ENCODE results near the gene XPO1. TPM values are rescaled to one million over a fixed set of nuclear protein-coding genes. Genes with fewer than 3 reads are reported as not detected.

XPO1 gene
- total RNA-seq, 1 experiment from 2014 or later, result 251 TPM

- Histone ChIP-seq H3K27ac (ENCODE audit: low read length) (peak overlapping the region; percentile 93), H3K4me3 (ENCODE audit: low read length) (peak overlapping the region; percentile 34), H3K4me1 (ENCODE audit: low read length) (peaks cover 95% of the 10 kb centered on the region), H3K4me2 (ENCODE audit: low read depth, low read length, poor library complexity, severe bottlenecking) (peak overlapping the region; percentile 66), H3K36me3 (ENCODE audit: insufficient read depth, low read length) (no peaks in the 10 kb centered on the region), H2AFZ (ENCODE audit: low read length) (no peak overlapping the region), H3K9me3 (ENCODE audit: low read length) (no peaks in the 10 kb centered on the region), H3K9ac (ENCODE audit: low read length) (peak overlapping the region; percentile 44), H3K27me3 (ENCODE audit: low read length) (no peaks in the 10 kb centered on the region), H3K79me2 (ENCODE audit: low read length) (peaks cover 99% of the 10 kb centered on the region), H4K20me1 (ENCODE audit: insufficient read depth, low read depth, low read length) (peaks cover 11% of the 10 kb centered on the region), H3K9me2 (replicated peaks; ENCODE audit: insufficient read depth, low read length) (no peaks in the 10 kb centered on the region)
- DNase-seq, result peak; percentile 90
Observed at GRCh38 chr2:61443342-61444041, 94.7 kb downstream of the XPO1 start.

GRCh38 chr2:61439241-61440002, 98.7 kb downstream of the XPO1 start:
- no peak for DNase-seq
- H3K9ac ChIP-seq (ENCODE audit: low read length), result peak overlapping the region; percentile 30
- peak overlapping the region; percentile 53 for H3K27ac ChIP-seq (ENCODE audit: low read length)
- peaks cover 10% of the 10 kb centered on the region; the same call in 1 of the 2 replicates for H4K20me1 ChIP-seq (ENCODE audit: insufficient read depth, low read depth, low read length)
- peak overlapping the region; percentile 27 for H3K4me2 ChIP-seq (ENCODE audit: low read depth, low read length, poor library complexity, severe bottlenecking)
- H3K4me1 ChIP-seq (ENCODE audit: low read length), result peaks cover 93% of the 10 kb centered on the region
- H3K9me3 ChIP-seq (ENCODE audit: low read length), result no peaks in the 10 kb centered on the region
- no peak overlapping the region for H2AFZ ChIP-seq (ENCODE audit: low read length)
- H3K4me3 ChIP-seq (ENCODE audit: low read length), result no peak overlapping the region
- no peaks in the 10 kb centered on the region for H3K36me3 ChIP-seq (ENCODE audit: insufficient read depth, low read length)
- peaks cover 99% of the 10 kb centered on the region for H3K79me2 ChIP-seq (ENCODE audit: low read length)
- H3K9me2 ChIP-seq (replicated peaks; ENCODE audit: insufficient read depth, low read length), result no peaks in the 10 kb centered on the region
- H3K27me3 ChIP-seq (ENCODE audit: low read length), result no peaks in the 10 kb centered on the region

GRCh38 chr2:61438670-61439069, 99.5 kb downstream of the XPO1 start:
- H2AFZ ChIP-seq (ENCODE audit: low read length), result no peak overlapping the region
- H3K9me3 ChIP-seq (ENCODE audit: low read length), result no peaks in the 10 kb centered on the region
- peak overlapping the region; percentile 53 for H3K27ac ChIP-seq (ENCODE audit: low read length)
- H3K27me3 ChIP-seq (ENCODE audit: low read length), result no peaks in the 10 kb centered on the region
- peak overlapping the region; percentile 27 for H3K4me2 ChIP-seq (ENCODE audit: low read depth, low read length, poor library complexity, severe bottlenecking)
- H3K79me2 ChIP-seq (ENCODE audit: low read length), result peaks cover 99% of the 10 kb centered on the region
- peaks cover 18% of the 10 kb centered on the region for H4K20me1 ChIP-seq (ENCODE audit: insufficient read depth, low read depth, low read length)
- no peak overlapping the region for H3K4me3 ChIP-seq (ENCODE audit: low read length)
- peak; percentile 65 for DNase-seq
- peaks cover 93% of the 10 kb centered on the region for H3K4me1 ChIP-seq (ENCODE audit: low read length)
- no peaks in the 10 kb centered on the region for H3K36me3 ChIP-seq (ENCODE audit: insufficient read depth, low read length)
- H3K9me2 ChIP-seq (replicated peaks; ENCODE audit: insufficient read depth, low read length), result no peaks in the 10 kb centered on the region
- H3K9ac ChIP-seq (ENCODE audit: low read length), result no peak overlapping the region

GRCh38 chr2:61437170-61437569, 101.0 kb downstream of the XPO1 start:
- Histone ChIP-seq H3K9me2 (replicated peaks; ENCODE audit: insufficient read depth, low read length) (no peaks in the 10 kb centered on the region), H3K4me2 (ENCODE audit: low read depth, low read length, poor library complexity, severe bottlenecking) (peak overlapping the region; percentile 48), H3K27me3 (ENCODE audit: low read length) (no peaks in the 10 kb centered on the region), H3K36me3 (ENCODE audit: insufficient read depth, low read length) (no peaks in the 10 kb centered on the region), H3K27ac (ENCODE audit: low read length) (peak overlapping the region; percentile 67), H3K9me3 (ENCODE audit: low read length) (no peaks in the 10 kb centered on the region), H3K9ac (ENCODE audit: low read length) (0 out of 2 replicates have a peak overlapping the region, but pooled peaks have one; percentile 1), H3K4me1 (ENCODE audit: low read length) (peaks cover 80% of the 10 kb centered on the region), H4K20me1 (ENCODE audit: insufficient read depth, low read depth, low read length) (peaks cover 28% of the 10 kb centered on the region), H2AFZ (ENCODE audit: low read length) (no peak overlapping the region), H3K4me3 (ENCODE audit: low read length) (peak overlapping the region; percentile 6; the same call in 1 of the 2 replicates), H3K79me2 (ENCODE audit: low read length) (peaks cover 99% of the 10 kb centered on the region)
- no peak for DNase-seq

GRCh38 chr2:61436092-61436491, 102.1 kb downstream of the XPO1 start:
- Histone ChIP-seq H3K79me2 (ENCODE audit: low read length) (peaks cover 99% of the 10 kb centered on the region), H3K4me2 (ENCODE audit: low read depth, low read length, poor library complexity, severe bottlenecking) (peak overlapping the region; percentile 48), H4K20me1 (ENCODE audit: insufficient read depth, low read depth, low read length) (peaks cover 30% of the 10 kb centered on the region), H3K4me1 (ENCODE audit: low read length) (peaks cover 69% of the 10 kb centered on the region), H3K4me3 (ENCODE audit: low read length) (0 out of 2 replicates have a peak overlapping the region, but pooled peaks have one; percentile 5), H2AFZ (ENCODE audit: low read length) (no peak overlapping the region), H3K9me3 (ENCODE audit: low read length) (no peaks in the 10 kb centered on the region), H3K9ac (ENCODE audit: low read length) (peak overlapping the region; percentile 1; the same call in 1 of the 2 replicates), H3K27ac (ENCODE audit: low read length) (peak overlapping the region; percentile 67), H3K36me3 (ENCODE audit: insufficient read depth, low read length) (no peaks in the 10 kb centered on the region), H3K9me2 (replicated peaks; ENCODE audit: insufficient read depth, low read length) (no peaks in the 10 kb centered on the region), H3K27me3 (ENCODE audit: low read length) (no peaks in the 10 kb centered on the region)
- no peak for DNase-seq

DNA sequence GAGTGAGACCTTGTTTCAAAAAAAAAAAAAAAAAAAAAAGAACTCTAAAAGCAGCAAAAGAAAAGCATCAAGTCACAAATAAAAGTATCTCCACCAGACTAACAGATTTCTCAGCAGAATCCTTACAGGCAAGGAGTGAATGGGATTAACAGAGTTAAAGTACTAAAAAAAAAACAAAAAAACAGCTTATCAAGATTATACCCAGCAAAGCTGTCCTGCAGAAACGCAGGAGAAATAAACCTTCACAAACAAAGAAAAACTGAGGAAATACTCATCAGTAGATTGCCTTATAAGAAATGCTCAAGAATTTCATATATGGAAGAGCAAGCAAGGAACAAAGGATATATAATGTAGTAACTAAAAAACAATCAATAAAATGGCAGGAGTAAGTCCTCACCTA, 102.9 kb downstream of the XPO1 start:
- Histone ChIP-seq H3K9me2 (replicated peaks; ENCODE audit: insufficient read depth, low read length) (no peaks in the 10 kb centered on the region), H3K27ac (ENCODE audit: low read length) (peak overlapping the region; percentile 68), H3K27me3 (ENCODE audit: low read length) (no peaks in the 10 kb centered on the region), H3K9me3 (ENCODE audit: low read length) (no peaks in the 10 kb centered on the region), H3K9ac (ENCODE audit: low read length) (no peak overlapping the region), H3K36me3 (ENCODE audit: insufficient read depth, low read length) (no peaks in the 10 kb centered on the region), H3K4me1 (ENCODE audit: low read length) (peaks cover 65% of the 10 kb centered on the region), H2AFZ (ENCODE audit: low read length) (no peak overlapping the region), H3K79me2 (ENCODE audit: low read length) (peaks cover 99% of the 10 kb centered on the region), H4K20me1 (ENCODE audit: insufficient read depth, low read depth, low read length) (peaks cover 33% of the 10 kb centered on the region), H3K4me3 (ENCODE audit: low read length) (no peak overlapping the region), H3K4me2 (ENCODE audit: low read depth, low read length, poor library complexity, severe bottlenecking) (peak overlapping the region; percentile 16)
- no peak for DNase-seq

DNA sequence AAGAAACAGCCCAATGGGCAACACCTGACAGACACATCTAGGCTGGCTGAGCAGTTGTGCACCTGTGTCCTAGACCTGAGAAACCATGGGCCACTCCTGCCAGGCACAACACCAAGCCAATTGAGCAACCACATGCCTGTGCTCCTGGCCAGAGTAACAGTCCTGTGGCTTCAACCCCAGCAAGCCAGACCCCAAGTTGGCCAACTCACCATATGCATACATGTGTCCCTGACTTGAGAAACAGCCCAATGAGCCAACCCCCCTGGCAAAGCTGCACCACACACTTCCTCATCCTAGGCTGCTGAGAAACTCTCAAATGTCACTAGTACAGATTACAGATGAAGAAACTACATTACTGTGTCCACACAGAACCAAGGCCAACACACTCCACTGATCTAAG, 103.8 kb downstream of the XPO1 start:
- Histone ChIP-seq H3K27me3 (ENCODE audit: low read length) (no peaks in the 10 kb centered on the region), H3K4me1 (ENCODE audit: low read length) (peaks cover 56% of the 10 kb centered on the region), H4K20me1 (ENCODE audit: insufficient read depth, low read depth, low read length) (peaks cover 33% of the 10 kb centered on the region), H3K36me3 (ENCODE audit: insufficient read depth, low read length) (no peaks in the 10 kb centered on the region), H3K4me2 (ENCODE audit: low read depth, low read length, poor library complexity, severe bottlenecking) (peak overlapping the region; percentile 16), H3K4me3 (ENCODE audit: low read length) (no peak overlapping the region), H3K27ac (ENCODE audit: low read length) (peak overlapping the region; percentile 68), H3K9me2 (replicated peaks; ENCODE audit: insufficient read depth, low read length) (no peaks in the 10 kb centered on the region), H3K9me3 (ENCODE audit: low read length) (no peaks in the 10 kb centered on the region), H3K79me2 (ENCODE audit: low read length) (peaks cover 99% of the 10 kb centered on the region), H3K9ac (ENCODE audit: low read length) (no peak overlapping the region), H2AFZ (ENCODE audit: low read length) (no peak overlapping the region)
- peak; percentile 73 for DNase-seq

GRCh38 chr2:61433606-61434005, 104.5 kb downstream of the XPO1 start:
- Histone ChIP-seq H4K20me1 (ENCODE audit: insufficient read depth, low read depth, low read length) (peaks cover 33% of the 10 kb centered on the region), H3K79me2 (ENCODE audit: low read length) (peaks cover 99% of the 10 kb centered on the region), H3K9me2 (replicated peaks; ENCODE audit: insufficient read depth, low read length) (no peaks in the 10 kb centered on the region), H3K9me3 (ENCODE audit: low read length) (no peaks in the 10 kb centered on the region), H3K27ac (ENCODE audit: low read length) (peak overlapping the region; percentile 68; the same call in 1 of the 2 replicates), H3K9ac (ENCODE audit: low read length) (no peak overlapping the region), H3K4me2 (ENCODE audit: low read depth, low read length, poor library complexity, severe bottlenecking) (no peak overlapping the region), H3K4me3 (ENCODE audit: low read length) (no peak overlapping the region), H3K4me1 (ENCODE audit: low read length) (peaks cover 49% of the 10 kb centered on the region), H2AFZ (ENCODE audit: low read length) (no peak overlapping the region), H3K36me3 (ENCODE audit: insufficient read depth, low read length) (no peaks in the 10 kb centered on the region), H3K27me3 (ENCODE audit: low read length) (no peaks in the 10 kb centered on the region)
- DNase-seq, result no peak
